Keratinocyte (primary cell): ENCODE measurements around the gene KAT8.

Source experiments
- CTCF ChIP-seq, 3 experiments: IDR thresholded peaks in 1 of 3; conservative IDR thresholded peaks in 1 of 3; optimal IDR thresholded peaks in 1 of 3; 2 replicates in 2 of 3; 3 replicates in 1 of 3; pipeline versions ENCODE3 to v1.5.1; 2011; ENCODE audit warnings: low read length in 3 of 3, mild to moderate bottlenecking in 3 of 3, moderate library complexity in 2 of 3, control low read depth in 1 of 3, inconsistent platforms in 1 of 3; ENCODE audit not compliant: insufficient read depth in 2 of 3; ENCODE audit errors: extremely low read depth in 1 of 3
- EZH2 ChIP-seq: IDR thresholded peaks from one replicate; pipeline ENCODE4 v1.6.1; 2012; ENCODE audit warnings: inconsistent platforms, mild to moderate bottlenecking, low read length, moderate library complexity

- TF ChIP-seq CTCF (optimal IDR thresholded peaks at IDR 0.05 in 1 of 3, IDR thresholded peaks at IDR 0.05 in 1 of 3, conservative IDR thresholded peaks at IDR 0.05 in 1 of 3; ENCODE audit: extremely low read depth in 1 of 3, insufficient read depth in 2 of 3, low read length in 3 of 3) (peak; percentile 61 to 96 (median 88)), EZH2 (no peak)
Observed at GRCh38 chr16:31142109-31143010, 24.9 kb downstream of the KAT8 start.
